ENCODE results near the gene ZBTB20.

The ZBTB20 gene

GRCh38 chr3:114476511-114476910 is 670.6 kb downstream of the ZBTB20 start:
- no peak for TF ChIP-seq CTCF (IDR thresholded peaks at IDR 0.05; ENCODE audit: insufficient read depth, low read length, missing control alignments)
- CTCF ChIA-PET: no interaction called here
- POLR2A ChIA-PET: no interaction called here
- DNase-seq (ENCODE audit: low read depth, low spot score): no peak
- no peak overlapping the region for H3K4me3 ChIP-seq (ENCODE audit: low read depth, low read length)

GRCh38 chr3:114471478-114471877 is 675.6 kb downstream of the ZBTB20 start:
- POLR2A ChIA-PET: interaction anchor here (0.6 kb wide), 1 partner anchor 406 kb away, joined by 3 read pairs; no protein-coding TSS in a partner anchor
- no peak overlapping the region for H3K4me3 ChIP-seq (ENCODE audit: low read depth, low read length)
- no peak for TF ChIP-seq CTCF (IDR thresholded peaks at IDR 0.05; ENCODE audit: insufficient read depth, low read length, missing control alignments)
- CTCF ChIA-PET: no interaction called here
- DNase-seq (ENCODE audit: low read depth, low spot score): no peak

GRCh38 chr3:114469070-114469469 is 678.0 kb downstream of the ZBTB20 start:
- no peak for DNase-seq (ENCODE audit: low read depth, low spot score)
- ChIA-PET POLR2A (no interaction called here), CTCF (no interaction called here)
- TF ChIP-seq CTCF (IDR thresholded peaks at IDR 0.05; ENCODE audit: insufficient read depth, low read length, missing control alignments): no peak
- H3K4me3 ChIP-seq (ENCODE audit: low read depth, low read length): no peak overlapping the region

GRCh38 chr3:114466816-114467215 is 680.3 kb downstream of the ZBTB20 start:
- TF ChIP-seq CTCF (IDR thresholded peaks at IDR 0.05; ENCODE audit: insufficient read depth, low read length, missing control alignments): no peak
- ChIA-PET POLR2A (no interaction called here), CTCF (interaction anchor here (1.0 kb wide), 1 partner anchor 48 kb away, joined by 3 read pairs; no protein-coding TSS in a partner anchor)
- no peak overlapping the region for H3K4me3 ChIP-seq (ENCODE audit: low read depth, low read length)
- DNase-seq (ENCODE audit: low read depth, low spot score): no peak

- POLR2A ChIA-PET: no interaction called here
- no peak overlapping the region for H3K4me3 ChIP-seq (ENCODE audit: low read depth, low read length)
- CTCF ChIA-PET: no interaction called here
- TF ChIP-seq CTCF (IDR thresholded peaks at IDR 0.05; ENCODE audit: insufficient read depth, low read length, missing control alignments): no peak
- no peak for DNase-seq (ENCODE audit: low read depth, low spot score)
Observed at GRCh38 chr3:114466251-114466650, 680.8 kb downstream of the ZBTB20 start.

- no peak overlapping the region for H3K4me3 ChIP-seq (ENCODE audit: low read depth, low read length)
- DNase-seq (ENCODE audit: low read depth, low spot score): no peak
- CTCF ChIA-PET: interaction anchor here (0.7 kb wide), 1 partner anchor 18 kb away, joined by 3 read pairs; no protein-coding TSS in a partner anchor
- TF ChIP-seq CTCF (IDR thresholded peaks at IDR 0.05; ENCODE audit: insufficient read depth, low read length, missing control alignments): no peak
- POLR2A ChIA-PET: no interaction called here
Observed at GRCh38 chr3:114464548-114464947, 682.5 kb downstream of the ZBTB20 start.

Data from AG04449 (cell line).